HepG2 (cell line): Measurements from ENCODE around the gene USP10. TPM values are rescaled to one million over a fixed set of nuclear protein-coding genes. Genes with fewer than 3 reads are reported as not detected.

Experiments
- ARID2 ChIP-seq: sonication (generic); formaldehyde crosslinking; IDR thresholded peaks from 2 replicates; pipeline ENCODE4 v1.8.1; 2022; ENCODE audit warnings: mild to moderate bottlenecking, missing genetic modification reagents, borderline replicate concordance
- BHLHE40 ChIP-seq: IDR thresholded peaks from 2 replicates; pipeline ENCODE4 v1.6.1; 2011; ENCODE audit warnings: low read length, improper control_type of control experiment
- FOSL2 ChIP-seq: sonication (generic); formaldehyde crosslinking; IDR thresholded peaks from 2 replicates; pipeline ENCODE4 v1.4.0; 2020; ENCODE audit warnings: missing genetic modification reagents
- FUBP1 ChIP-seq: sonication (generic); formaldehyde crosslinking; IDR thresholded peaks from 2 replicates; pipeline ENCODE4 v1.5.1; 2020; ENCODE audit warnings: missing genetic modification reagents, mild to moderate bottlenecking, borderline replicate concordance
- GATAD2A ChIP-seq: IDR thresholded peaks from 2 replicates; pipeline ENCODE4 v1.6.1; 2016
- HOXA3 ChIP-seq: sonication (generic); formaldehyde crosslinking; IDR thresholded peaks from 2 replicates; pipeline ENCODE4 v1.5.0; 2020; ENCODE audit warnings: missing genetic modification reagents
- KAT8 ChIP-seq: IDR thresholded peaks from 2 replicates; pipeline ENCODE4 v1.6.1; 2016; ENCODE audit warnings: missing genetic modification reagents, missing compliant biosample characterization
- NR2F6 ChIP-seq, 2 experiments: IDR thresholded peaks; 2 replicates each; pipeline ENCODE4 v1.6.1; 2016; ENCODE audit warnings: antibody characterized with exemption in 1 of 2, mild to moderate bottlenecking in 1 of 2
- NRL ChIP-seq: sonication (generic); formaldehyde crosslinking; IDR thresholded peaks from 2 replicates; pipeline ENCODE4 v1.5.0; 2020; ENCODE audit warnings: missing genetic modification reagents, mild to moderate bottlenecking, moderate library complexity, borderline replicate concordance
- RBFOX2 ChIP-seq: fragments of 200-400 bp; formaldehyde crosslinking; IDR thresholded peaks from 2 replicates; pipeline ENCODE4 v1.6.1; 2017; ENCODE audit warnings: low read depth, mild to moderate bottlenecking, low read length
- STAG1 ChIP-seq: sonication (generic); formaldehyde crosslinking; IDR thresholded peaks from 2 replicates; pipeline ENCODE4 v1.4.0; 2020; ENCODE audit warnings: missing genetic modification reagents
- ZMYM4 ChIP-seq: sonication (generic); formaldehyde crosslinking; IDR thresholded peaks from 2 replicates; pipeline ENCODE4 v1.8.1; 2023; ENCODE audit warnings: mild to moderate bottlenecking, missing genetic modification reagents
- ZNF121 ChIP-seq: sonication (generic); formaldehyde crosslinking; IDR thresholded peaks from 2 replicates; pipeline ENCODE4 v1.5.0; 2020; ENCODE audit warnings: mild to moderate bottlenecking, missing genetic modification reagents
- ZNF274 ChIP-seq: sonication (generic); formaldehyde crosslinking; IDR thresholded peaks from 2 replicates; pipeline ENCODE4 v1.5.1; 2020; ENCODE audit warnings: mild to moderate bottlenecking, missing genetic modification reagents
- ZNF329 ChIP-seq: sonication (generic); formaldehyde crosslinking; IDR thresholded peaks from 2 replicates; pipeline ENCODE4 v1.9.0; 2021; ENCODE audit warnings: low read depth, mild to moderate bottlenecking, missing genetic modification reagents
- ZNF709 ChIP-seq: sonication (generic); formaldehyde crosslinking; IDR thresholded peaks from 2 replicates; pipeline ENCODE4 v1.5.0; 2020; ENCODE audit warnings: mild to moderate bottlenecking, missing genetic modification reagents
- ZNF737 ChIP-seq: sonication (generic); formaldehyde crosslinking; IDR thresholded peaks from 2 replicates; pipeline ENCODE4 v1.5.0; 2020; ENCODE audit warnings: missing genetic modification reagents, mild to moderate bottlenecking, borderline replicate concordance
- ZNF792 ChIP-seq: IDR thresholded peaks from 2 replicates; pipeline ENCODE4 v1.6.1; 2016
- ZNF850 ChIP-seq: sonication (generic); formaldehyde crosslinking; conservative IDR thresholded peaks from 2 replicates; pipeline ENCODE4 v1.9.0; 2021; ENCODE audit warnings: mild to moderate bottlenecking, missing genetic modification reagents
- polyA plus RNA-seq, 8 experiments: library from polyadenylated mRNA; depleted of rRNA in 3 of 8; stranded (reverse) in 7 of 8; unstranded in 1 of 8; fragments of >200 nt; fragmentation: Illumina TruSeq in 4 of 8; extraction: Trizol in 4 of 8; gene quantifications; 2 replicates each; pipeline versions ENCODE4 v1.2.1 to v1.2.3, GENCODE V29; 2011 to 2016; ENCODE audit warnings: low read depth in 4 of 8, missing spikeins in 1 of 8, mixed read lengths in 1 of 8; ENCODE audit not compliant: insufficient read depth in 1 of 8
- total RNA-seq, 5 experiments: library from RNA; depleted of rRNA; stranded (reverse); fragments of >200 nt; fragmentation: Illumina TruSeq; extraction: Trizol; gene quantifications; 2 replicates each; pipeline ENCODE4 v1.2.3, GENCODE V29; 2016; ENCODE audit warnings: low read depth in 1 of 5
- TF ChIP-seq, protein P1 (sequence below): sonication (generic); formaldehyde crosslinking; IDR thresholded peaks from 2 replicates; pipeline ENCODE4 v1.5.0; 2020; ENCODE audit warnings: mild to moderate bottlenecking, missing genetic modification reagents
- TF ChIP-seq, protein P2 (sequence below): sonication (generic); formaldehyde crosslinking; IDR thresholded peaks from 2 replicates; pipeline ENCODE4 v1.4.0; 2020; ENCODE audit warnings: missing genetic modification reagents
- TF ChIP-seq, protein P3 (sequence below): sonication (generic); formaldehyde crosslinking; IDR thresholded peaks from 2 replicates; pipeline ENCODE4 v1.4.0; 2020; ENCODE audit warnings: mild to moderate bottlenecking, missing genetic modification reagents

USP10 gene
- total and polyA plus RNA-seq, 2 of the 13 experiments (the other 11 are each of a cell fraction or from before 2014, with no cell fraction given) = 79.1 to 122 TPM

GRCh38 chr16:84672276-84673202, 27.3 kb upstream of the USP10 start (continued):
- TF ChIP-seq ZNF121 (CRISPR knock-in tag) = peak; percentile 52
- TF ChIP-seq ZNF709 (CRISPR knock-in tag) = no peak
- no peak for TF ChIP-seq RBFOX2
- TF ChIP-seq ZNF274 (CRISPR knock-in tag) = 0 out of 2 replicates have a peak, but pooled peaks have one; percentile 38
- peak; percentile 56 for TF ChIP-seq GATAD2A (CRISPR knock-in tag)
- TF ChIP-seq, protein P1, sequence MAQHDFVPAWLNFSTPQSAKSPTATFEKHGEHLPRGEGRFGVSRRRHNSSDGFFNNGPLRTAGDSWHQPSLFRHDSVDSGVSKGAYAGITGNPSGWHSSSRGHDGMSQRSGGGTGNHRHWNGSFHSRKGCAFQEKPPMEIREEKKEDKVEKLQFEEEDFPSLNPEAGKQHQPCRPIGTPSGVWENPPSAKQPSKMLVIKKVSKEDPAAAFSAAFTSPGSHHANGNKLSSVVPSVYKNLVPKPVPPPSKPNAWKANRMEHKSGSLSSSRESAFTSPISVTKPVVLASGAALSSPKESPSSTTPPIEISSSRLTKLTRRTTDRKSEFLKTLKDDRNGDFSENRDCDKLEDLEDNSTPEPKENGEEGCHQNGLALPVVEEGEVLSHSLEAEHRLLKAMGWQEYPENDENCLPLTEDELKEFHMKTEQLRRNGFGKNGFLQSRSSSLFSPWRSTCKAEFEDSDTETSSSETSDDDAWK (CRISPR knock-in tag) = no peak
- TF ChIP-seq ZNF850 = no peak
- 0 out of 2 replicates have a peak, but pooled peaks have one; percentile 36 for TF ChIP-seq ZNF329
- peak; percentile 90 for TF ChIP-seq STAG1
- TF ChIP-seq ZNF737 (CRISPR knock-in tag) = no peak
- peak; percentile 33; the same call in 1 of the 2 replicates for TF ChIP-seq FOSL2 (CRISPR knock-in tag)
- peak; percentile 37; the same call in 1 of the 2 replicates for TF ChIP-seq HOXA3 (CRISPR knock-in tag)
- peak; percentile 21; the same call in 1 of the 2 replicates for TF ChIP-seq BHLHE40
- TF ChIP-seq, protein P2, sequence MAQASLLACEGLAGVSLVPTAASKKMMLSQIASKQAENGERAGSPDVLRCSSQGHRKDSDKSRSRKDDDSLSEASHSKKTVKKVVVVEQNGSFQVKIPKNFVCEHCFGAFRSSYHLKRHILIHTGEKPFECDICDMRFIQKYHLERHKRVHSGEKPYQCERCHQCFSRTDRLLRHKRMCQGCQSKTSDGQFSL (CRISPR knock-in tag) = 0 out of 2 replicates have a peak, but pooled peaks have one; percentile 25
- TF ChIP-seq NR2F6 (IDR thresholded peaks at IDR 0.05) = no peak
- TF ChIP-seq NR2F6 (CRISPR knock-in tag; IDR thresholded peaks at IDR 0.05) = 0 out of 2 replicates have a peak, but pooled peaks have one; percentile 30
- TF ChIP-seq FUBP1 (CRISPR knock-in tag) = no peak
- TF ChIP-seq, protein P3, sequence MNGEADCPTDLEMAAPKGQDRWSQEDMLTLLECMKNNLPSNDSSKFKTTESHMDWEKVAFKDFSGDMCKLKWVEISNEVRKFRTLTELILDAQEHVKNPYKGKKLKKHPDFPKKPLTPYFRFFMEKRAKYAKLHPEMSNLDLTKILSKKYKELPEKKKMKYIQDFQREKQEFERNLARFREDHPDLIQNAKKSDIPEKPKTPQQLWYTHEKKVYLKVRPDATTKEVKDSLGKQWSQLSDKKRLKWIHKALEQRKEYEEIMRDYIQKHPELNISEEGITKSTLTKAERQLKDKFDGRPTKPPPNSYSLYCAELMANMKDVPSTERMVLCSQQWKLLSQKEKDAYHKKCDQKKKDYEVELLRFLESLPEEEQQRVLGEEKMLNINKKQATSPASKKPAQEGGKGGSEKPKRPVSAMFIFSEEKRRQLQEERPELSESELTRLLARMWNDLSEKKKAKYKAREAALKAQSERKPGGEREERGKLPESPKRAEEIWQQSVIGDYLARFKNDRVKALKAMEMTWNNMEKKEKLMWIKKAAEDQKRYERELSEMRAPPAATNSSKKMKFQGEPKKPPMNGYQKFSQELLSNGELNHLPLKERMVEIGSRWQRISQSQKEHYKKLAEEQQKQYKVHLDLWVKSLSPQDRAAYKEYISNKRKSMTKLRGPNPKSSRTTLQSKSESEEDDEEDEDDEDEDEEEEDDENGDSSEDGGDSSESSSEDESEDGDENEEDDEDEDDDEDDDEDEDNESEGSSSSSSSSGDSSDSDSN (CRISPR knock-in tag) = peak; percentile 25; the same call in 1 of the 2 replicates
- peak; percentile 19; the same call in 1 of the 2 replicates for TF ChIP-seq KAT8 (CRISPR knock-in tag)
- peak; percentile 25; the same call in 1 of the 2 replicates for TF ChIP-seq ARID2 (CRISPR knock-in tag)
- TF ChIP-seq ZMYM4 (CRISPR knock-in tag) = 0 out of 2 replicates have a peak, but pooled peaks have one; percentile 29
- peak; percentile 56; the same call in 1 of the 2 replicates for TF ChIP-seq NRL (CRISPR knock-in tag)
- no peak for TF ChIP-seq ZNF792 (CRISPR knock-in tag)
